ENCODE measurements around the gene ADAM19.
"Not testable (repeated sequence)": the region's sequence is repeated elsewhere in the genome, so short reads cannot be mapped to it uniquely, and the experiment has no call there.

The ADAM19 gene

GRCh38 chr5:157484768-157485167 is 90.8 kb downstream of the ADAM19 start:
- TF ChIP-seq, protein P1, sequence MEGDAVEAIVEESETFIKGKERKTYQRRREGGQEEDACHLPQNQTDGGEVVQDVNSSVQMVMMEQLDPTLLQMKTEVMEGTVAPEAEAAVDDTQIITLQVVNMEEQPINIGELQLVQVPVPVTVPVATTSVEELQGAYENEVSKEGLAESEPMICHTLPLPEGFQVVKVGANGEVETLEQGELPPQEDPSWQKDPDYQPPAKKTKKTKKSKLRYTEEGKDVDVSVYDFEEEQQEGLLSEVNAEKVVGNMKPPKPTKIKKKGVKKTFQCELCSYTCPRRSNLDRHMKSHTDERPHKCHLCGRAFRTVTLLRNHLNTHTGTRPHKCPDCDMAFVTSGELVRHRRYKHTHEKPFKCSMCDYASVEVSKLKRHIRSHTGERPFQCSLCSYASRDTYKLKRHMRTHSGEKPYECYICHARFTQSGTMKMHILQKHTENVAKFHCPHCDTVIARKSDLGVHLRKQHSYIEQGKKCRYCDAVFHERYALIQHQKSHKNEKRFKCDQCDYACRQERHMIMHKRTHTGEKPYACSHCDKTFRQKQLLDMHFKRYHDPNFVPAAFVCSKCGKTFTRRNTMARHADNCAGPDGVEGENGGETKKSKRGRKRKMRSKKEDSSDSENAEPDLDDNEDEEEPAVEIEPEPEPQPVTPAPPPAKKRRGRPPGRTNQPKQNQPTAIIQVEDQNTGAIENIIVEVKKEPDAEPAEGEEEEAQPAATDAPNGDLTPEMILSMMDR (IDR thresholded peaks at IDR 0.05; ENCODE audit: extremely low read depth, missing control alignments), result no peak
- no peak for DNase-seq (ENCODE audit: low spot score)

DNA sequence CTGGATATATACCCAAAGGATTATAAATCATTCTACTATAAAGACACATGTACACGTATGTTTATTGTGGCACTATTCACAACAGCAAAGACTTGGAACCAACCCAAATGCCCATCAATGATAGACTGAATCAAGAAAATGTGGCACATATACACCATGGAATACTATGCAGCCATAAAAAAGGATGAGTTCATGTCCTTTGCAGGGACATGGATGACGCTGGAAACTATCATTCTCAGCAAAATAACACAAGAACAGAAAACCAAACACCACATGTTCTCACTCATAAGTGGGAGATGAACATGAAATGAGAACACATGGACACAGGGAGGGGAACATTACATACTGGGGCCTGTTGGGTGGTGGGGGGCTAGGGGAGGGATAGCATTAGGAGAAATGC is 92.9 kb downstream of the ADAM19 start:
- DNase-seq (ENCODE audit: low spot score), result not testable (repeated sequence)

DNA sequence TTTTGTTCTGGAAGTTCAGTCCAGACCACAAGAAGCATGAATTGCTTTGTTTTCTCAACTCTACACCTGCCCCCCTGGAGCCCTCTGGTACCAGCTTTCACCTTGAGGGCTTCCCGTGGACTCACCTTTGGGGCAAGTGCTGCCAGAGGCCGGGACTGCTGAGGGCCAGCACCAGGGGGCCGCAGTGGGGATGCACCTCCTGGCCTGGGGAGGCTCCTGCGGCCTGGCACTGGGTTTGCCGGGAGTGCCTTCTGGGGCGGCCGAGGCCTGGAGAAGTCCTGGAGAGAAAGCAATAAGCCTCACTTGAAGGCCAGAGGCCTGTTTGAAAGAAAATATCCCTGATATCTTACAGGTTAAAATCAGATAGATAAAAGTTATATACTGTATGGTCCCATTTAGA is 93.9 kb downstream of the ADAM19 start:
- DNase-seq (ENCODE audit: low spot score), result no peak
- TF ChIP-seq, protein P1 (IDR thresholded peaks at IDR 0.05; ENCODE audit: extremely low read depth, missing control alignments), result no peak

DNA sequence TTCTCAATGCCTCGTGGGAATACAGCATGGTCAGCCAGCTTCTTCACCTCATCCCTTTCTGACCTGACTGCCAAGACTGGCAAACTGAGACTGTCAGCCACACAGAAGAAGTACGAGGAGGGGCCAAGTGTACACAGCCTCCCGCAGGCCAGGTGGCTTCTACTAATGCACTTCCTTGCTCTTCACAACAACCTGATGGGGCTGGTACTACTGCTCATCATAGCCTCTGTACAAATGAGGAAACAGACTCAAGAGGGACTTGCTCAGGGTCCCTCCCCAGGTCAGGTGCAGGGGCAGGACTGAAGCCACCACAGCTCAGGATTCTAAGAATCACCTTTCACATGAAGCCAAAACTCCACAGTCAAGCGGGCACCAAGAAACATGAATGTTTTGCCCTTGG is 94.3 kb downstream of the ADAM19 start:
- DNase-seq (ENCODE audit: low spot score), result no peak
- TF ChIP-seq, protein P1 (IDR thresholded peaks at IDR 0.05; ENCODE audit: extremely low read depth, missing control alignments), result no peak

DNA sequence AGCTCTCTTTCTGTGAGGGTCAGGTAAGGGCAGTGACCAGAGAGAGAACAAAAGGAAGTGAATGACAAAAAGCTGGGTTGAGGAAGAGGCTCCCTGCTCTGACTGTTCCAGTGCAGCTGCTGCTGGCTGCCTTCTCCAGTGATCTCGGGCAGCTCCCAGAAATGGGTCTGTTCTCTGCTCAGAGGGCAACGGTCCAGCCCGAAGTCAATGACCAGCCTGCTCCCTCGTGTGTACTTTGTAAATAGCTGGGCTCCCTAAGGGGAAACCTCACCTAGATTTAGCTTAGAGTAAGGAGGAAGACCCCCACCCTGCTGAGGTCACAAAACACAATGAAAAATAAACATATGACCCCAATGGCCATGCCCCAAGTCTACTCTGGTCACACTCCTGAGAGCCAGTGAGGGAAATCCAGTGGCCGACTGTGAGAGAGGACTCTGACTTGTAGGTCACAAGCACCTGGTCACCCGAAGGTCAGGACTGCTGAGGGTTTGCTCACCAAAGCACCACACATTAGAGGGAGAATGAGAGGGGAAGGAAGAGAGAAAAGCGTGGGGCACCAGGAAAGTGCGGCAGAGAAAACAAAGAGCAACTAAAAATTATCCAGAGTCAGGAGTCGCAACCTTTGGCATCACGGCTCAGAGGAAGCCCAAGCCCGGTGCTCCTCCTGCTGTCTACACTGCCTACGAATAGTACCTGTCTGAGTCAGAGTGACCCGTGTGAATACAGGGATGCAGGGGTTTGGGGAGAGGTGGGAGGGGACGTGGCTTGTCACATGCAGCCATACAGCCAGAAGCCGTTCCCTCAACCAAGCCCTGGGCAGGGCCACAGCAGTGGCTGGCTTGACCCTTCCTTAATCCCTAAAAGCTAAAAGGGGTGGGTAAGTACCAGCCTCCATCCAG is 95.7 kb downstream of the ADAM19 start:
- TF ChIP-seq, protein P1 (IDR thresholded peaks at IDR 0.05; ENCODE audit: extremely low read depth, missing control alignments), result no peak
- DNase-seq (ENCODE audit: low spot score), result no peak

- DNase-seq (ENCODE audit: low spot score), result no peak
- TF ChIP-seq, protein P1 (IDR thresholded peaks at IDR 0.05; ENCODE audit: extremely low read depth, missing control alignments), result no peak
Observed at GRCh38 chr5:157479166-157479565, 96.4 kb downstream of the ADAM19 start.

DNA sequence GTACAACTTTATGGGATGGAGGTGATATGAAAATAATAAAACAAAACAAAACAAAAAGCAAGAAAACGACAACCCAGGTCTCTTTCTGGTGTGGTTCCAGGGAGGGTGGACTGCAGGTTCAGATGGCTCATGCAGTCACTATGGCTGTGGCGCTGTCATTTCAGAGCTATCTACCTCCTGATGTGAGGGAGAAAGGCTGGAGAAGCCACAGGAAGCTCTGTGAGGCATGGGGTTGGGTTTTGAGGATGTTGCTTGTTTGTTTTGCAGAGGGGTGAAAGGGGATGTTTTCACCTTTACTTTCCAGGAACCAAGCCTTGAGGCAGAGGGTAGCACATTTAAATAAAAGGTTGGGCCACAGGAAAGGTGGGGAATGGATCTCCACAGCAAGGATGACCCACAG is 96.8 kb downstream of the ADAM19 start:
- TF ChIP-seq, protein P1 (IDR thresholded peaks at IDR 0.05; ENCODE audit: extremely low read depth, missing control alignments), result no peak
- no peak for DNase-seq (ENCODE audit: low spot score)

Measured in GM20000 (cell line).